GM23338 (cell line): Measurements from ENCODE around the gene RAB40B. TPM values are rescaled to one million over a fixed set of nuclear protein-coding genes. Genes with fewer than 3 reads are reported as not detected.

Experiments
- ATAC-seq: fragments of 200-7000 bp; cut with Tn5 transposase; 3 replicates; pipeline ENCODE4 v1.9.1; 2020
- DNase-seq: peaks from one replicate; pipeline ENCODE4 v3.0.0-alpha.2; 2015; ENCODE audit warnings: low spot score
- H2AFZ ChIP-seq: fragments of 200-600 bp; sonication (generic); 2 replicates; pipeline ENCODE4 v1.8.0; 2016; ENCODE audit warnings: antibody characterized with exemption, mild to moderate bottlenecking, moderate library complexity
- H3F3A ChIP-seq: fragments of 200-600 bp; sonication (generic); replicated peaks from 2 replicates; pipeline ENCODE4 v1.8.0; 2017; ENCODE audit warnings: antibody characterized with exemption, mixed run types, low read depth
- H3K27ac ChIP-seq: fragments of 200-600 bp; sonication (generic); 2 replicates; pipeline ENCODE4 v1.6.1; 2016; ENCODE audit warnings: low read depth
- H3K27me3 ChIP-seq: fragments of 200-600 bp; sonication (generic); 2 replicates; pipeline ENCODE4 v1.8.0; 2016; ENCODE audit warnings: mild to moderate bottlenecking, mixed run types, moderate library complexity; ENCODE audit not compliant: insufficient read depth
- H3K36me3 ChIP-seq: fragments of 200-600 bp; sonication (generic); 2 replicates; pipeline ENCODE4 v1.8.0; 2016; ENCODE audit warnings: mild to moderate bottlenecking; ENCODE audit not compliant: insufficient read depth
- H3K4me1 ChIP-seq: fragments of 200-600 bp; sonication (generic); 2 replicates; pipeline ENCODE4 v1.8.0; 2016; ENCODE audit warnings: mild to moderate bottlenecking, moderate library complexity; ENCODE audit not compliant: insufficient read depth
- H3K4me2 ChIP-seq: fragments of 200-600 bp; sonication (generic); 2 replicates; pipeline ENCODE4 v1.7.1; 2017; ENCODE audit warnings: mixed run types
- H3K4me3 ChIP-seq: fragments of 200-600 bp; sonication (generic); 2 replicates; pipeline ENCODE4 v1.6.1; 2016; ENCODE audit warnings: mixed run types
- H3K79me2 ChIP-seq: fragments of 200-600 bp; sonication (generic); replicated peaks from 2 replicates; pipeline ENCODE4 v1.8.0; 2017; ENCODE audit warnings: mild to moderate bottlenecking; ENCODE audit not compliant: insufficient read depth
- H3K9me2 ChIP-seq: fragments of 200-600 bp; sonication (generic); 2 replicates; pipeline ENCODE4 v1.8.0; 2017; ENCODE audit not compliant: insufficient read depth
- H4K20me1 ChIP-seq: fragments of 200-600 bp; sonication (generic); replicated peaks from 2 replicates; pipeline ENCODE4 v1.8.0; 2017; ENCODE audit warnings: mild to moderate bottlenecking; ENCODE audit not compliant: insufficient read depth
- H3K27ac Mint-ChIP-seq: 2 replicates; pipeline ENCODE4 v1.8.0; 2020; ENCODE audit warnings: inconsistent platforms, mild to moderate bottlenecking, moderate library complexity, mixed read lengths
- H3K27me3 Mint-ChIP-seq: 3 replicates; pipeline ENCODE4 v1.8.0; 2022; ENCODE audit warnings: low read depth, mild to moderate bottlenecking, moderate library complexity, mixed read lengths, inconsistent platforms; ENCODE audit not compliant: insufficient read depth, poor library complexity
- H3K36me3 Mint-ChIP-seq: 3 replicates; pipeline ENCODE4 v1.8.0; 2021; ENCODE audit warnings: low read depth, mild to moderate bottlenecking, inconsistent platforms, moderate library complexity, mixed read lengths
- H3K4me1 Mint-ChIP-seq: 3 replicates; pipeline ENCODE4 v1.8.0; 2020; ENCODE audit warnings: mild to moderate bottlenecking, inconsistent platforms, mixed read lengths
- H3K4me3 Mint-ChIP-seq: 3 replicates; pipeline ENCODE4 v1.8.0; 2021; ENCODE audit warnings: moderate library complexity, mild to moderate bottlenecking, inconsistent platforms, mixed read lengths
- H3K9me3 Mint-ChIP-seq: 3 replicates; pipeline ENCODE4 v1.8.0; 2020; ENCODE audit warnings: moderate library complexity, mild to moderate bottlenecking, inconsistent platforms, mixed read lengths
- EZH2 ChIP-seq: fragments of 200-600 bp; sonication (generic); IDR thresholded peaks from one replicate; pipeline ENCODE4 v1.8.0; 2017; ENCODE audit warnings: antibody characterized with exemption, mild to moderate bottlenecking, low read depth; ENCODE audit not compliant: unreplicated experiment
- EZH2phosphoT487 ChIP-seq: fragments of 200-600 bp; sonication (generic); IDR thresholded peaks from one replicate; pipeline ENCODE4 v1.8.1; 2018; ENCODE audit warnings: antibody characterized with exemption; ENCODE audit not compliant: unreplicated experiment
- JUNB ChIP-seq: IDR thresholded peaks from one replicate; pipeline ENCODE4 v1.6.1; 2016; ENCODE audit warnings: antibody characterized with exemption; ENCODE audit not compliant: unreplicated experiment
- NANOG ChIP-seq: IDR thresholded peaks from 2 replicates; pipeline ENCODE4 v1.6.1; 2016; ENCODE audit warnings: antibody characterized with exemption, borderline replicate concordance
- POLR2AphosphoS5 ChIP-seq: IDR thresholded peaks from 2 replicates; pipeline ENCODE4 v1.6.1; 2016; ENCODE audit warnings: antibody characterized with exemption, low read depth
- STAT1 ChIP-seq: IDR thresholded peaks from one replicate; pipeline ENCODE4 v1.6.1; 2016; ENCODE audit warnings: antibody characterized with exemption; ENCODE audit not compliant: unreplicated experiment
- ZNF114 ChIP-seq: fragments of 250-450 bp; sonication (Bioruptor Pico); IDR thresholded peaks from 2 replicates; pipeline ENCODE4 v1.5.0; 2020; ENCODE audit warnings: mild to moderate bottlenecking, moderate library complexity
- ZNF331 ChIP-seq: fragments of 250-450 bp; sonication (Bioruptor Pico); IDR thresholded peaks from 2 replicates; pipeline ENCODE4 v1.5.0; 2020; ENCODE audit warnings: low read depth, mild to moderate bottlenecking, moderate library complexity
- ZNF462 ChIP-seq: fragments of 250-450 bp; sonication (Bioruptor Pico); IDR thresholded peaks from 2 replicates; pipeline ENCODE4 v1.5.0; 2020; ENCODE audit warnings: mild to moderate bottlenecking, moderate library complexity
- polyA plus RNA-seq: library from polyadenylated mRNA; unstranded; fragments of >200 nt; fragmentation: Nextera tagmentation; extraction: Ambion mirVana; gene quantifications from 2 replicates; pipeline ENCODE4 v1.2.1, GENCODE V29; 2016
- total RNA-seq: library from RNA; depleted of rRNA; stranded (reverse); fragments of >200 nt; shearing (Covaris generic); gene quantifications from 2 replicates; pipeline ENCODE4 v1.2.3, GENCODE V29; 2014
- TF ChIP-seq, protein P1 (sequence below): IDR thresholded peaks from one replicate; pipeline ENCODE4 v1.6.1; 2018; ENCODE audit warnings: antibody characterized with exemption; ENCODE audit not compliant: unreplicated experiment

RAB40B gene
- total and polyA plus RNA-seq, 2 experiments from 2014 or later, result 4.2 to 5.2 TPM

DNA sequence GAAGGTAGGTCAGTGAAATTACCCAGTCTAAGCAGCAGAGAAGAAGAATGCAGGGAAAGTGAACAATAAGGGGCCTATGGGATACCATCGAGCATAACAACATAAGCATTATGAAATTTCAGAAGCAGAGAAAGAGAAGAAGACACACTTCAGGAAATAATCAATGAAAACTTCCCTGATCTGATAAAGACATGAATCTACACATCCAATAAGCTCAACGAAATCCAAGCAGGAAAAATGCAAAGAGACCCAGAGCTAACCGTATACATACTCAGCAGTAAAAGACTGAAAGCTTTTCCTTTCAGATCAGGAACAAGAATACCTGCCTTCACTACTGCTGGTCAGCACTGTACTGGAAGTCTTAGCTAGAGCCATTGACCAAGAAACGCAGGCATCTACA is 88.8 kb downstream of the RAB40B start (continued):
- TF ChIP-seq ZNF462 (CRISPR knock-in tag), result no peak
- TF ChIP-seq, protein P1, sequence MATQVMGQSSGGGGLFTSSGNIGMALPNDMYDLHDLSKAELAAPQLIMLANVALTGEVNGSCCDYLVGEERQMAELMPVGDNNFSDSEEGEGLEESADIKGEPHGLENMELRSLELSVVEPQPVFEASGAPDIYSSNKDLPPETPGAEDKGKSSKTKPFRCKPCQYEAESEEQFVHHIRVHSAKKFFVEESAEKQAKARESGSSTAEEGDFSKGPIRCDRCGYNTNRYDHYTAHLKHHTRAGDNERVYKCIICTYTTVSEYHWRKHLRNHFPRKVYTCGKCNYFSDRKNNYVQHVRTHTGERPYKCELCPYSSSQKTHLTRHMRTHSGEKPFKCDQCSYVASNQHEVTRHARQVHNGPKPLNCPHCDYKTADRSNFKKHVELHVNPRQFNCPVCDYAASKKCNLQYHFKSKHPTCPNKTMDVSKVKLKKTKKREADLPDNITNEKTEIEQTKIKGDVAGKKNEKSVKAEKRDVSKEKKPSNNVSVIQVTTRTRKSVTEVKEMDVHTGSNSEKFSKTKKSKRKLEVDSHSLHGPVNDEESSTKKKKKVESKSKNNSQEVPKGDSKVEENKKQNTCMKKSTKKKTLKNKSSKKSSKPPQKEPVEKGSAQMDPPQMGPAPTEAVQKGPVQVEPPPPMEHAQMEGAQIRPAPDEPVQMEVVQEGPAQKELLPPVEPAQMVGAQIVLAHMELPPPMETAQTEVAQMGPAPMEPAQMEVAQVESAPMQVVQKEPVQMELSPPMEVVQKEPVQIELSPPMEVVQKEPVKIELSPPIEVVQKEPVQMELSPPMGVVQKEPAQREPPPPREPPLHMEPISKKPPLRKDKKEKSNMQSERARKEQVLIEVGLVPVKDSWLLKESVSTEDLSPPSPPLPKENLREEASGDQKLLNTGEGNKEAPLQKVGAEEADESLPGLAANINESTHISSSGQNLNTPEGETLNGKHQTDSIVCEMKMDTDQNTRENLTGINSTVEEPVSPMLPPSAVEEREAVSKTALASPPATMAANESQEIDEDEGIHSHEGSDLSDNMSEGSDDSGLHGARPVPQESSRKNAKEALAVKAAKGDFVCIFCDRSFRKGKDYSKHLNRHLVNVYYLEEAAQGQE, result no peak

DNA sequence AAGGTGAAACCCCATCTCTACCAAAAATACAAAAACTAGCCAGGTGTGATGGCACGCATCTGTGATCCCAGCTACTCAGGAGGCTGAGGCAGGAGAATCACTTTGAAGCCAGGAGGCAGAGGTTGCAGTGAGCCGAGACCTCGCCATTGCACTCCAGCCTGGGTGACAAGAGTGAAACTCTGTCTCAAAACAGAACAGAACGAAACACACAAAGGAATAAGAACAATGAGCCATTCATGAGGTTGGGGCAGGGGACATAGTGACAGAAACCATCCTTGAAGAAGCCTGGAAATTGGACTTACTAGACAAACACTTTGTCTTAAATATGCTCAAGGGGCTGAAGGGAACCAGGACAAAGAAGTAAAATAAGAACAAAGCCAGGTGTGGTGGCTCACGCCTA is 89.7 kb downstream of the RAB40B start:
- Histone ChIP-seq H3K4me3 (no peak overlapping the region), H2AFZ (no peak overlapping the region), H3K9me2 (no peaks in the 10 kb centered on the region), H3K36me3 (peaks cover 12% of the 10 kb centered on the region), H3F3A (peaks cover 3% of the 10 kb centered on the region; the same call in 1 of the 2 replicates), H3K79me2 (no peaks in the 10 kb centered on the region), H3K27ac (no peak overlapping the region), H3K4me1 (peaks cover 4% of the 10 kb centered on the region; the same call in 1 of the 2 replicates), H3K4me2 (no peak overlapping the region), H3K27me3 (no peaks in the 10 kb centered on the region), H4K20me1 (no peaks in the 10 kb centered on the region; the same call in 1 of the 2 replicates)
- H3K27ac Mint-ChIP-seq, result no peak overlapping the region
- peaks cover 10% of the 10 kb centered on the region for H3K27me3 Mint-ChIP-seq
- ATAC-seq (no peak), DNase-seq (no peak)
- H3K4me3 Mint-ChIP-seq, result no peak overlapping the region
- peaks cover 4% of the 10 kb centered on the region for H3K4me1 Mint-ChIP-seq
- peaks cover 9% of the 10 kb centered on the region; the same call in 2 of the 3 replicates for H3K9me3 Mint-ChIP-seq
- peaks cover 64% of the 10 kb centered on the region; the same call in 2 of the 3 replicates for H3K36me3 Mint-ChIP-seq
- TF ChIP-seq NANOG, result no peak
- TF ChIP-seq POLR2AphosphoS5, result no peak
- TF ChIP-seq EZH2, result no peak
- no peak for TF ChIP-seq ZNF114 (CRISPR knock-in tag)
- no peak for TF ChIP-seq JUNB
- TF ChIP-seq EZH2phosphoT487, result no peak
- no peak for TF ChIP-seq STAT1
- TF ChIP-seq, protein P1, result no peak
- no peak for TF ChIP-seq ZNF331 (CRISPR knock-in tag)
